Panc1 (cell line): ENCODE data around the gene THRB. TPM values are rescaled to one million over a fixed set of nuclear protein-coding genes. Genes with fewer than 3 reads are reported as not detected.

Experiments
- ATAC-seq: fragments of 200-7000 bp; cut with Tn5 transposase; 2 replicates; pipeline ENCODE4 v1.9.1; 2020; ENCODE audit warnings: mild to moderate bottlenecking, moderate library complexity
- BruUV-seq: library from RNA; stranded (reverse); fragments of 400-500 nt; replicated peaks from 2 replicates; lab custom pipeline; 2021; lab: Mats Ljungman, UMichigan
- CTCF ChIA-PET: fragments of 300-600 bp; sonication (Branson Sonifier 250); formaldehyde crosslinking; loops from one replicate; lab custom pipeline; 2022; ENCODE audit warnings: antibody characterized with exemption; lab: Charles Lee
- POLR2A ChIA-PET: fragments of 300-600 bp; sonication (Branson Sonifier 250); formaldehyde crosslinking; loops from one replicate; lab custom pipeline; 2022; ENCODE audit warnings: antibody characterized with exemption; lab: Charles Lee
- DNase-seq: peaks from one replicate; pipeline ENCODE4 v3.0.0-alpha.2; 2010; ENCODE audit warnings: low read depth, low spot score
- H3K27ac ChIP-seq: 2 replicates; pipeline ENCODE4 v1.5.1; 2011; ENCODE audit warnings: mild to moderate bottlenecking, low read length, inconsistent platforms
- H3K27me3 ChIP-seq: fragments of 200-500 bp; sonication (Bioruptor generic); 2 replicates; pipeline ENCODE4 v1.6.0; 2014; ENCODE audit warnings: low read length, inconsistent platforms; ENCODE audit not compliant: control insufficient read depth, insufficient read depth
- H3K36me3 ChIP-seq: fragments of 200-500 bp; sonication (Bioruptor generic); 2 replicates; pipeline ENCODE4 v1.5.1; 2014; ENCODE audit warnings: inconsistent platforms, mild to moderate bottlenecking, low read length, moderate library complexity; ENCODE audit not compliant: control insufficient read depth, insufficient read depth
- H3K4me1 ChIP-seq: 2 replicates; pipeline ENCODE4 v1.5.1; 2011; ENCODE audit warnings: inconsistent platforms, mild to moderate bottlenecking, low read length, moderate library complexity; ENCODE audit not compliant: control insufficient read depth, insufficient read depth
- H3K4me3 ChIP-seq, 2 experiments: 2 replicates each; pipeline ENCODE4 v1.5.1; 2011 to 2012; ENCODE audit warnings: low read depth in 2 of 2, low read length in 2 of 2, mild to moderate bottlenecking in 2 of 2, inconsistent platforms in 1 of 2, moderate library complexity in 1 of 2
- H3K9me3 ChIP-seq: fragments of 200-500 bp; sonication (Bioruptor generic); 2 replicates; pipeline ENCODE4 v1.5.1; 2014; ENCODE audit warnings: low read depth, mild to moderate bottlenecking, inconsistent platforms, low read length, moderate library complexity; ENCODE audit not compliant: control insufficient read depth, insufficient read depth
- POLR2AphosphoS5 ChIP-seq: IDR thresholded peaks from 2 replicates; pipeline ENCODE4 v1.6.1; 2012; ENCODE audit warnings: mild to moderate bottlenecking, low read depth, low read length, moderate library complexity
- SIN3A ChIP-seq: IDR thresholded peaks from 2 replicates; pipeline ENCODE4 v1.6.1; 2012; ENCODE audit warnings: low read depth, mild to moderate bottlenecking, low read length, moderate library complexity, borderline replicate concordance; ENCODE audit not compliant: insufficient read depth
- TCF7L2 ChIP-seq: IDR thresholded peaks from 2 replicates; pipeline ENCODE4 v1.6.1; 2011; ENCODE audit warnings: mild to moderate bottlenecking, low read depth, low read length, inconsistent platforms
- in situ Hi-C: cut with HindIII; loops from 2 replicates; pipeline ENCODE4 v1.10.0; 2016; ENCODE audit warnings: low sequenced_read_pairs, low pct_unique_long_range_greater_than_20kb
- intact Hi-C: fragments of 100-400 bp; cut with micrococcal nuclease; formaldehyde crosslinking; loops from one replicate; pipeline ENCODE4 v1.10.0; 2022; ENCODE audit not compliant: unreplicated experiment
- total RNA-seq: library from RNA; stranded (reverse); gene quantifications from one replicate; pipeline ENCODE4 v1.2.1, GENCODE V29; 2021; ENCODE audit not compliant: unreplicated experiment
- TF ChIP-seq, protein P1 (sequence below), 2 experiments: IDR thresholded peaks; 2 replicates each; pipeline ENCODE4 v1.6.1; 2011 to 2012; ENCODE audit warnings: low read depth in 2 of 2, control low read depth in 1 of 2, low read length in 1 of 2, mild to moderate bottlenecking in 1 of 2, moderate library complexity in 1 of 2; ENCODE audit not compliant: insufficient read depth in 1 of 2
- TF ChIP-seq, protein P2 (sequence below): fragments of 450-650 bp; IDR thresholded peaks from 2 replicates; pipeline ENCODE4 v1.5.1; 2017; ENCODE audit warnings: mild to moderate bottlenecking

Gene THRB
- total RNA-seq, 1 experiment from 2014 or later, result 3.9 TPM

DNA sequence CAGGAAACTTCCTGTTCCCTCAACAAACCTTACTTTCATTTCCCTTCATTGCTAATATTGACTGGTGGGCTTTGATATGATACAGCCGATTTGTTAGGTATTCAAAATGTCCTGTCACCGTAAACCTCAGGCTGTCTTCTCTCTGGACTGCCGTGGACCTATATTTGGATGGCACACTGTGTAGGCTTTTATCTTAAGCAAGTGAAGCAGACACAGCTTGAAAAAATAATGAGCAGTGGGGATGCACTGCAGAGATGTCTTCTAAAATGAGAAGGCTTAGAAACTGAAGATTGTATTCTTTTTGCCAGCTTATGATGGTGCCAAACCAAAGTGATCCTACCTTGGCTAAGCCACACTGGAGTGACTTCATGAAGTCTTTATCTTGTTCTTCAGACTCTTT, 283.3 kb downstream of the THRB start:
- Histone ChIP-seq H3K9me3 (no peaks in the 10 kb centered on the region), H3K27ac (no peak overlapping the region), H3K27me3 (no peaks in the 10 kb centered on the region), H3K4me1 (no peaks in the 10 kb centered on the region), H3K36me3 (no peaks in the 10 kb centered on the region), H3K4me3 (no peak overlapping the region)
- in situ Hi-C loops, result no loop called here
- DNase-seq, result no peak
- ChIA-PET POLR2A (no interaction called here), CTCF (no interaction called here)
- TF ChIP-seq POLR2AphosphoS5, result no peak
- TF ChIP-seq, protein P1, sequence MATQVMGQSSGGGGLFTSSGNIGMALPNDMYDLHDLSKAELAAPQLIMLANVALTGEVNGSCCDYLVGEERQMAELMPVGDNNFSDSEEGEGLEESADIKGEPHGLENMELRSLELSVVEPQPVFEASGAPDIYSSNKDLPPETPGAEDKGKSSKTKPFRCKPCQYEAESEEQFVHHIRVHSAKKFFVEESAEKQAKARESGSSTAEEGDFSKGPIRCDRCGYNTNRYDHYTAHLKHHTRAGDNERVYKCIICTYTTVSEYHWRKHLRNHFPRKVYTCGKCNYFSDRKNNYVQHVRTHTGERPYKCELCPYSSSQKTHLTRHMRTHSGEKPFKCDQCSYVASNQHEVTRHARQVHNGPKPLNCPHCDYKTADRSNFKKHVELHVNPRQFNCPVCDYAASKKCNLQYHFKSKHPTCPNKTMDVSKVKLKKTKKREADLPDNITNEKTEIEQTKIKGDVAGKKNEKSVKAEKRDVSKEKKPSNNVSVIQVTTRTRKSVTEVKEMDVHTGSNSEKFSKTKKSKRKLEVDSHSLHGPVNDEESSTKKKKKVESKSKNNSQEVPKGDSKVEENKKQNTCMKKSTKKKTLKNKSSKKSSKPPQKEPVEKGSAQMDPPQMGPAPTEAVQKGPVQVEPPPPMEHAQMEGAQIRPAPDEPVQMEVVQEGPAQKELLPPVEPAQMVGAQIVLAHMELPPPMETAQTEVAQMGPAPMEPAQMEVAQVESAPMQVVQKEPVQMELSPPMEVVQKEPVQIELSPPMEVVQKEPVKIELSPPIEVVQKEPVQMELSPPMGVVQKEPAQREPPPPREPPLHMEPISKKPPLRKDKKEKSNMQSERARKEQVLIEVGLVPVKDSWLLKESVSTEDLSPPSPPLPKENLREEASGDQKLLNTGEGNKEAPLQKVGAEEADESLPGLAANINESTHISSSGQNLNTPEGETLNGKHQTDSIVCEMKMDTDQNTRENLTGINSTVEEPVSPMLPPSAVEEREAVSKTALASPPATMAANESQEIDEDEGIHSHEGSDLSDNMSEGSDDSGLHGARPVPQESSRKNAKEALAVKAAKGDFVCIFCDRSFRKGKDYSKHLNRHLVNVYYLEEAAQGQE (IDR thresholded peaks at IDR 0.05; ENCODE audit: insufficient read depth in 1 of 2, low read depth in 2 of 2, low read length in 1 of 2), result no peak
- BruUV-seq, result no TSS peak
- no peak for ATAC-seq
- intact Hi-C loops, result no loop called here

DNA sequence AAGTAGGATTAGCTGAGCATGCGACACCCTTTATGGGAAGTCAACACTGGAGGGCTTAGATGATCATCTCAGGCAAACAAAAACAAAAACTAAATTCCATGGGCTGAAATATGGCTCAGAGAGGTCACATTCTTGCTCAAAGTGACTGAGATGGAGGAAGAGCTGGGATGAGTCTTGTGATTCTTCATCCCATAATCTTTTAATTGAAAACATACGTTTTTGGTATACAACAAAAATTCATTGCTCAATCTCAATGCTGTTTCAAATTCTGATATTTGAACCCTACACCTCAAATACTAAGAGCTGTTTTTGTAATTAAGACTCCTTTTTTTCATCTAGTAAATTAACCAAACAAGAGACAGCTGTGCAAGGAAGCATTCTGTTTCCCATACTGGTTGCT, 292.6 kb downstream of the THRB start:
- no peak for TF ChIP-seq POLR2AphosphoS5
- TF ChIP-seq TCF7L2, result no peak
- TF ChIP-seq, protein P1 (IDR thresholded peaks at IDR 0.05; ENCODE audit: insufficient read depth in 1 of 2, low read depth in 2 of 2, low read length in 1 of 2), result no peak
- no peak for TF ChIP-seq SIN3A
- TF ChIP-seq, protein P2, sequence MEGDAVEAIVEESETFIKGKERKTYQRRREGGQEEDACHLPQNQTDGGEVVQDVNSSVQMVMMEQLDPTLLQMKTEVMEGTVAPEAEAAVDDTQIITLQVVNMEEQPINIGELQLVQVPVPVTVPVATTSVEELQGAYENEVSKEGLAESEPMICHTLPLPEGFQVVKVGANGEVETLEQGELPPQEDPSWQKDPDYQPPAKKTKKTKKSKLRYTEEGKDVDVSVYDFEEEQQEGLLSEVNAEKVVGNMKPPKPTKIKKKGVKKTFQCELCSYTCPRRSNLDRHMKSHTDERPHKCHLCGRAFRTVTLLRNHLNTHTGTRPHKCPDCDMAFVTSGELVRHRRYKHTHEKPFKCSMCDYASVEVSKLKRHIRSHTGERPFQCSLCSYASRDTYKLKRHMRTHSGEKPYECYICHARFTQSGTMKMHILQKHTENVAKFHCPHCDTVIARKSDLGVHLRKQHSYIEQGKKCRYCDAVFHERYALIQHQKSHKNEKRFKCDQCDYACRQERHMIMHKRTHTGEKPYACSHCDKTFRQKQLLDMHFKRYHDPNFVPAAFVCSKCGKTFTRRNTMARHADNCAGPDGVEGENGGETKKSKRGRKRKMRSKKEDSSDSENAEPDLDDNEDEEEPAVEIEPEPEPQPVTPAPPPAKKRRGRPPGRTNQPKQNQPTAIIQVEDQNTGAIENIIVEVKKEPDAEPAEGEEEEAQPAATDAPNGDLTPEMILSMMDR, result no peak
- intact Hi-C loops, result no loop called here
- H3K4me1 ChIP-seq, result no peaks in the 10 kb centered on the region
- H3K27me3 ChIP-seq, result no peaks in the 10 kb centered on the region
- no peaks in the 10 kb centered on the region for H3K9me3 ChIP-seq
- ATAC-seq (no peak), DNase-seq (no peak)
- no peak overlapping the region for H3K27ac ChIP-seq
- H3K36me3 ChIP-seq, result no peaks in the 10 kb centered on the region
- POLR2A ChIA-PET, result no interaction called here
- BruUV-seq, result no TSS peak
- CTCF ChIA-PET, result no interaction called here
- H3K4me3 ChIP-seq, result no peak overlapping the region
- in situ Hi-C loops, result no loop called here
